ENCODE data around the gene ULK4.

Gene ULK4

DNA sequence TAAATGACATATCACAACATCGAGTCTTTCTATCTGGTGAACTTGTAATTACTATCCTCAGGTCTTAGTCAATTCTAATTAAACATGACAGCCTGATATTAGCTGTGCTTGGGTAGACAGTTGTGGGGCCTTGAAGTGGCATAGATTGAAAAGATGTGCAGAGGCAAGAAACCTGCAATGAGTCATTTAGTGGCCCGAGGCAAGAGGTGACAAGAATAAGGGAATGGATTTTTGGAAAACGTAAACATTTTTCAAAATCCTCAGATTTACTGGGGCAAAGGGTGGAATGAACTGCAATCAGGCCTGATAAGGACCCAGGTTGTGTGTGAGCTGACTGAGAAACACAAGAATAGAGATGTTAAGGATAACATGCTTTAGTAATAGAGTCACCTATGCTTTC lies 29.5 kb upstream of the ULK4 start:
- Histone ChIP-seq H3K79me2 (ENCODE audit: insufficient read depth, low read length) (no peaks in the 10 kb centered on the region), H4K20me1 (ENCODE audit: low read depth, low read length) (no peaks in the 10 kb centered on the region), H3K4me2 (ENCODE audit: low read depth, low read length, poor library complexity, severe bottlenecking) (no peak overlapping the region), H3K9ac (ENCODE audit: low read length) (no peak overlapping the region), H3K4me3 (ENCODE audit: insufficient read depth, low read length, poor library complexity, severe bottlenecking) (no peak overlapping the region), H3K9me3 (ENCODE audit: insufficient read depth, low read length) (no peaks in the 10 kb centered on the region), H2AFZ (ENCODE audit: low read depth, low read length, severe bottlenecking) (no peak overlapping the region), H3K36me3 (ENCODE audit: low read length) (no peaks in the 10 kb centered on the region), H3K9me2 (replicated peaks; ENCODE audit: insufficient read depth, low read length) (no peaks in the 10 kb centered on the region), H3K27ac (ENCODE audit: low read depth, low read length) (no peak overlapping the region), H3F3A (ENCODE audit: insufficient read depth) (no peaks in the 10 kb centered on the region), H3K27me3 (ENCODE audit: low read length) (no peaks in the 10 kb centered on the region)
- TF ChIP-seq EZH2phosphoT487 (conservative IDR thresholded peaks at IDR 0.05; ENCODE audit: low read length): no peak
- TF ChIP-seq, protein P1, sequence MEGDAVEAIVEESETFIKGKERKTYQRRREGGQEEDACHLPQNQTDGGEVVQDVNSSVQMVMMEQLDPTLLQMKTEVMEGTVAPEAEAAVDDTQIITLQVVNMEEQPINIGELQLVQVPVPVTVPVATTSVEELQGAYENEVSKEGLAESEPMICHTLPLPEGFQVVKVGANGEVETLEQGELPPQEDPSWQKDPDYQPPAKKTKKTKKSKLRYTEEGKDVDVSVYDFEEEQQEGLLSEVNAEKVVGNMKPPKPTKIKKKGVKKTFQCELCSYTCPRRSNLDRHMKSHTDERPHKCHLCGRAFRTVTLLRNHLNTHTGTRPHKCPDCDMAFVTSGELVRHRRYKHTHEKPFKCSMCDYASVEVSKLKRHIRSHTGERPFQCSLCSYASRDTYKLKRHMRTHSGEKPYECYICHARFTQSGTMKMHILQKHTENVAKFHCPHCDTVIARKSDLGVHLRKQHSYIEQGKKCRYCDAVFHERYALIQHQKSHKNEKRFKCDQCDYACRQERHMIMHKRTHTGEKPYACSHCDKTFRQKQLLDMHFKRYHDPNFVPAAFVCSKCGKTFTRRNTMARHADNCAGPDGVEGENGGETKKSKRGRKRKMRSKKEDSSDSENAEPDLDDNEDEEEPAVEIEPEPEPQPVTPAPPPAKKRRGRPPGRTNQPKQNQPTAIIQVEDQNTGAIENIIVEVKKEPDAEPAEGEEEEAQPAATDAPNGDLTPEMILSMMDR (IDR thresholded peaks at IDR 0.05; ENCODE audit: insufficient read depth, low read length, poor library complexity, severe bottlenecking): no peak

DNA sequence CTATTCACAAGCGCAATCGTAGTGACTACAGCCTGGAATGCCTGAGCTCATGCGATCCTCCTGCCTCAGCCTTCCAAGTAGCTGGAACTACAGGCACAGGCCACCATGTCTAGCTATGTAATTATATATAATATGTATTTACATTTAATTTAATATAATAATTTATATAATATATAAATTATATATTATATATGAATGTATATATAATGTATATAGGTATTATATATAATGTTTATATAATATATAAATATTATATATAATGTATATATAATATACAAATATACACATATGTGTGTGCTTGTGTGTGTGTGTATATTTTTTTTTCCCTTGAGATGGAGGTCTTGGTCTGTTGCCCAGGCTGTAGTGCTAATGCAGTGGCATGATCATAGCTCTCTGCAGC lies 27.6 kb upstream of the ULK4 start:
- Histone ChIP-seq H4K20me1 (ENCODE audit: low read depth, low read length) (no peaks in the 10 kb centered on the region), H3K9me3 (ENCODE audit: insufficient read depth, low read length) (no peaks in the 10 kb centered on the region), H3K27me3 (ENCODE audit: low read length) (no peaks in the 10 kb centered on the region), H3F3A (ENCODE audit: insufficient read depth) (no peaks in the 10 kb centered on the region), H2AFZ (ENCODE audit: low read depth, low read length, severe bottlenecking) (no peak overlapping the region), H3K9me2 (replicated peaks; ENCODE audit: insufficient read depth, low read length) (no peaks in the 10 kb centered on the region), H3K4me2 (ENCODE audit: low read depth, low read length, poor library complexity, severe bottlenecking) (no peak overlapping the region), H3K9ac (ENCODE audit: low read length) (no peak overlapping the region), H3K36me3 (ENCODE audit: low read length) (no peaks in the 10 kb centered on the region), H3K27ac (ENCODE audit: low read depth, low read length) (no peak overlapping the region), H3K4me3 (ENCODE audit: insufficient read depth, low read length, poor library complexity, severe bottlenecking) (no peak overlapping the region), H3K79me2 (ENCODE audit: insufficient read depth, low read length) (no peaks in the 10 kb centered on the region)
- TF ChIP-seq, protein P1 (IDR thresholded peaks at IDR 0.05; ENCODE audit: insufficient read depth, low read length, poor library complexity, severe bottlenecking): no peak
- no peak for TF ChIP-seq EZH2phosphoT487 (conservative IDR thresholded peaks at IDR 0.05; ENCODE audit: low read length)

DNA sequence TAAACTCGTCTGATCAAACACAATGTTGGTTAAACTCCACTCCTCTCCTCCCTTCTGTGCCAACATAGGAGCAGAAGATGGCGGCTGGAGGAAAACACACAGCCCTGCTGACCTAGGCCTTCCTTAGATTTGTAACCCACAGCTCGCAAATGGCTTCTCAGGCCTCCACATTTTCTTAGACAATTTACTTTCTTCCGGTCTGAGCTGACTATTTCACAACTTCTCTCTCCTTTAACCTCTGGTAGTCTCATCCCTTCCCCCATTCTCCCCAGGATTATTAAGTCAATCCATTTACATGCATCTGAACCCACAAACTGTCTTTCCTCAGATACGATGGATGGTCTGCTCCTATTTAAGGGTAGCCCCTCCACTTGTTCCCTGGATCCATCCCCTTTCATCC lies 25.7 kb upstream of the ULK4 start:
- Histone ChIP-seq H2AFZ (ENCODE audit: low read depth, low read length, severe bottlenecking) (no peak overlapping the region), H3K79me2 (ENCODE audit: insufficient read depth, low read length) (no peaks in the 10 kb centered on the region), H3K27me3 (ENCODE audit: low read length) (no peaks in the 10 kb centered on the region), H3K4me2 (ENCODE audit: low read depth, low read length, poor library complexity, severe bottlenecking) (no peak overlapping the region), H3K27ac (ENCODE audit: low read depth, low read length) (no peak overlapping the region), H3K4me3 (ENCODE audit: insufficient read depth, low read length, poor library complexity, severe bottlenecking) (no peak overlapping the region), H3K36me3 (ENCODE audit: low read length) (no peaks in the 10 kb centered on the region), H3K9ac (ENCODE audit: low read length) (no peak overlapping the region), H4K20me1 (ENCODE audit: low read depth, low read length) (no peaks in the 10 kb centered on the region), H3F3A (ENCODE audit: insufficient read depth) (no peaks in the 10 kb centered on the region), H3K9me3 (ENCODE audit: insufficient read depth, low read length) (no peaks in the 10 kb centered on the region), H3K9me2 (replicated peaks; ENCODE audit: insufficient read depth, low read length) (no peaks in the 10 kb centered on the region)
- TF ChIP-seq EZH2phosphoT487 (conservative IDR thresholded peaks at IDR 0.05; ENCODE audit: low read length): no peak
- TF ChIP-seq, protein P1 (IDR thresholded peaks at IDR 0.05; ENCODE audit: insufficient read depth, low read length, poor library complexity, severe bottlenecking): no peak

Data from SU-DHL-6 (cell line).